RWPE2 (cell line): ENCODE data around the gene KCNMA1.
A peak's percentile ranks its signal among the peaks of the same experiment; 100 is the strongest.

Source experiments
- ATAC-seq: fragments of 200-7000 bp; cut with Tn5 transposase; 3 replicates; pipeline ENCODE4 v1.9.1; 2021; ENCODE audit warnings: low read depth
- DNase-seq: peaks from one replicate; pipeline ENCODE4 v3.0.0-alpha.2; 2020; ENCODE audit warnings: low spot score
- H3K27ac ChIP-seq: fragments of 450-650 bp; 2 replicates; pipeline ENCODE4 v1.5.1; 2017; ENCODE audit warnings: mild to moderate bottlenecking; ENCODE audit not compliant: poor library complexity, severe bottlenecking
- H3K27me3 ChIP-seq: fragments of 250-450 bp; sonication (Bioruptor Pico); 2 replicates; pipeline ENCODE4 v1.5.1; 2021; ENCODE audit warnings: mild to moderate bottlenecking, moderate library complexity; ENCODE audit not compliant: insufficient read depth, poor library complexity, severe bottlenecking
- H3K36me3 ChIP-seq: fragments of 250-450 bp; sonication (Bioruptor Pico); 2 replicates; pipeline ENCODE4 v1.5.1; 2020; ENCODE audit warnings: low read depth, mild to moderate bottlenecking, moderate library complexity
- H3K4me1 ChIP-seq: fragments of 250-450 bp; sonication (Bioruptor Pico); 2 replicates; pipeline ENCODE4 v1.5.1; 2021; ENCODE audit warnings: mild to moderate bottlenecking, moderate library complexity; ENCODE audit not compliant: insufficient read depth, poor library complexity, severe bottlenecking
- H3K4me3 ChIP-seq: fragments of 250-450 bp; sonication (Bioruptor Pico); 2 replicates; pipeline ENCODE4 v1.5.1; 2021; ENCODE audit warnings: mild to moderate bottlenecking, moderate library complexity; ENCODE audit not compliant: severe bottlenecking
- H3K9me3 ChIP-seq: fragments of 250-450 bp; sonication (Bioruptor Pico); 2 replicates; pipeline ENCODE4 v1.5.1; 2021; ENCODE audit warnings: mild to moderate bottlenecking, moderate library complexity; ENCODE audit not compliant: severe bottlenecking
- CTCF ChIP-seq: fragments of 450-650 bp; IDR thresholded peaks from one replicate; pipeline ENCODE4 v1.5.1; 2017; ENCODE audit warnings: mild to moderate bottlenecking, moderate library complexity; ENCODE audit not compliant: poor library complexity, severe bottlenecking

Gene KCNMA1

GRCh38 chr10:77005871-77006270 is 631.7 kb downstream of the KCNMA1 start:
- H3K4me1 ChIP-seq, result peaks cover 7% of the 10 kb centered on the region
- ATAC-seq (no peak), DNase-seq (no peak)
- no peak overlapping the region for H3K4me3 ChIP-seq
- H3K27me3 ChIP-seq, result no peaks in the 10 kb centered on the region
- H3K36me3 ChIP-seq, result no peaks in the 10 kb centered on the region
- no peaks in the 10 kb centered on the region for H3K9me3 ChIP-seq
- peak overlapping the region; percentile 59 for H3K27ac ChIP-seq
- TF ChIP-seq CTCF, result no peak

GRCh38 chr10:77004917-77005564 is 632.6 kb downstream of the KCNMA1 start:
- peak; percentile 59; the same call in 1 of the 3 replicates for ATAC-seq
- no peaks in the 10 kb centered on the region for H3K36me3 ChIP-seq
- H3K4me1 ChIP-seq, result peaks cover 7% of the 10 kb centered on the region
- no peaks in the 10 kb centered on the region for H3K27me3 ChIP-seq
- DNase-seq, result no peak
- no peak overlapping the region for H3K4me3 ChIP-seq
- no peaks in the 10 kb centered on the region for H3K9me3 ChIP-seq
- no peak overlapping the region for H3K27ac ChIP-seq
- TF ChIP-seq CTCF, result peak; percentile 79

- Histone ChIP-seq H3K36me3 (no peaks in the 10 kb centered on the region), H3K9me3 (no peaks in the 10 kb centered on the region), H3K4me3 (no peak overlapping the region), H3K27me3 (no peaks in the 10 kb centered on the region), H3K27ac (no peak overlapping the region), H3K4me1 (peaks cover 7% of the 10 kb centered on the region)
- no peak for TF ChIP-seq CTCF
- no peak for DNase-seq
- no peak for ATAC-seq
These were observed 634.7 kb downstream of the KCNMA1 start for GRCh38 chr10:77002872-77003271.

- Histone ChIP-seq H3K36me3 (no peaks in the 10 kb centered on the region), H3K9me3 (no peaks in the 10 kb centered on the region), H3K4me3 (no peak overlapping the region), H3K4me1 (no peaks in the 10 kb centered on the region), H3K27me3 (no peaks in the 10 kb centered on the region), H3K27ac (no peak overlapping the region)
- DNase-seq (no peak), ATAC-seq (no peak)
- no peak for TF ChIP-seq CTCF
These were observed 636.4 kb downstream of the KCNMA1 start for GRCh38 chr10:77001206-77001605.

- ATAC-seq, result no peak
These were observed 639.2 kb downstream of the KCNMA1 start for GRCh38 chr10:76998451-76998850.

More at GRCh38 chr10:76998451-76998850, 639.2 kb downstream of the KCNMA1 start:
- Histone ChIP-seq H3K9me3 (no peaks in the 10 kb centered on the region), H3K27me3 (no peaks in the 10 kb centered on the region), H3K4me3 (no peak overlapping the region), H3K36me3 (no peaks in the 10 kb centered on the region), H3K27ac (no peak overlapping the region), H3K4me1 (no peaks in the 10 kb centered on the region)
- no peak for TF ChIP-seq CTCF
- DNase-seq, result no peak
